ENCODE measurements around the gene SREBF1. TPM values are rescaled to one million over a fixed set of nuclear protein-coding genes. Genes with fewer than 3 reads are reported as not detected.
A peak's percentile ranks its signal among the peaks of the same experiment; 100 is the strongest.

The SREBF1 gene
- total RNA-seq, 3 donors from 2014 or later: 161 to 179 (median 170) TPM

- DNase-seq (no peak), ATAC-seq (no peak)
- no peaks in the 10 kb centered on the region for H3K9me3 ChIP-seq
- no peaks in the 10 kb centered on the region for H3K36me3 ChIP-seq (ENCODE audit: low read depth)
- no peak overlapping the region for H3K4me3 ChIP-seq
- intact Hi-C loops (cut with DNase I, micrococcal nuclease): no loop called here
- TF ChIP-seq CTCF (IDR thresholded peaks at IDR 0.05): no peak
- peaks cover 69% of the 10 kb centered on the region for H3K4me1 ChIP-seq (ENCODE audit: low read depth)
These were observed 10.5 kb downstream of the SREBF1 start for GRCh38 chr17:17826342-17826713.

- ATAC-seq: no peak
- Histone ChIP-seq H3K36me3 (ENCODE audit: low read depth) (no peaks in the 10 kb centered on the region), H3K9me3 (no peaks in the 10 kb centered on the region), H3K4me3 (no peak overlapping the region), H3K4me1 (ENCODE audit: low read depth) (peaks cover 69% of the 10 kb centered on the region)
- TF ChIP-seq CTCF (IDR thresholded peaks at IDR 0.05): no peak
- intact Hi-C loops (cut with DNase I, micrococcal nuclease): no loop called here
- DNase-seq: no peak
These were observed 11.8 kb downstream of the SREBF1 start for GRCh38 chr17:17824783-17825614.

- peaks cover 77% of the 10 kb centered on the region for H3K4me1 ChIP-seq (ENCODE audit: low read depth)
- ATAC-seq: peak; percentile 24
- H3K36me3 ChIP-seq (ENCODE audit: low read depth): no peaks in the 10 kb centered on the region
- no peak for TF ChIP-seq CTCF (IDR thresholded peaks at IDR 0.05)
- intact Hi-C loops (cut with DNase I, micrococcal nuclease): no loop called here
- no peaks in the 10 kb centered on the region for H3K9me3 ChIP-seq
- no peak overlapping the region for H3K4me3 ChIP-seq
- peak in 2 of 3 donors; percentile 65 to 73 for DNase-seq
These were observed 12.5 kb downstream of the SREBF1 start for GRCh38 chr17:17824119-17824782.

GRCh38 chr17:17823433-17824118 is 13.2 kb downstream of the SREBF1 start:
- TF ChIP-seq CTCF (IDR thresholded peaks at IDR 0.05): no peak
- Histone ChIP-seq H3K9me3 (no peaks in the 10 kb centered on the region), H3K4me1 (ENCODE audit: low read depth) (peaks cover 82% of the 10 kb centered on the region), H3K36me3 (ENCODE audit: low read depth) (no peaks in the 10 kb centered on the region), H3K4me3 (peak overlapping the region; percentile 14)
- intact Hi-C loops (cut with DNase I, micrococcal nuclease): no loop called here
- ATAC-seq (peak; percentile 80), DNase-seq (peak; percentile 87 to 93 (median 92))

- Histone ChIP-seq H3K4me1 (ENCODE audit: low read depth) (peaks cover 79% of the 10 kb centered on the region), H3K4me3 (no peak overlapping the region), H3K36me3 (ENCODE audit: low read depth) (no peaks in the 10 kb centered on the region), H3K9me3 (no peaks in the 10 kb centered on the region)
- peak in 1 of 3 donors; percentile 44 for DNase-seq
- TF ChIP-seq CTCF (IDR thresholded peaks at IDR 0.05): no peak
- ATAC-seq: no peak
- intact Hi-C loops (cut with DNase I, micrococcal nuclease): no loop called here
These were observed 14.2 kb downstream of the SREBF1 start for GRCh38 chr17:17822616-17823015.
